A549 (cell line): ENCODE data around the gene ITIH3. TPM values are rescaled to one million over a fixed set of nuclear protein-coding genes. Genes with fewer than 3 reads are reported as not detected.

Source experiments
- ATAC-seq, 2 experiments: fragments of 200-7000 bp in 1 of 2; fragments of >200 bp in 1 of 2; cut with Nextera tagmentation in 1 of 2; cut with Tn5 transposase in 1 of 2; 3 replicates each; pipeline versions ENCODE4 v1.8.0 to v1.9.1; 2018 to 2020; ENCODE audit warnings: mild to moderate bottlenecking in 1 of 2, moderate library complexity in 1 of 2
- CTCF ChIA-PET: fragments of 300-600 bp; sonication (Branson Sonifier 250); formaldehyde crosslinking; extraction: SDS; loops from one replicate; lab custom pipeline; 2021; ENCODE audit warnings: antibody characterized with exemption, inconsistent platforms; lab: Yijun Ruan, JAX
- POLR2A ChIA-PET: fragments of 350-600 bp; formaldehyde crosslinking; extraction: SDS; loops from one replicate; lab custom pipeline; 2021; ENCODE audit warnings: antibody characterized with exemption, inconsistent platforms; lab: Yijun Ruan, JAX
- DNase-seq, 2 experiments: peaks; one replicate each; pipeline versions ENCODE4 v3.0.0 to v3.0.0-alpha.2; 2011 to 2016; ENCODE audit warnings: low read depth in 1 of 2, low spot score in 1 of 2
- FAIRE-seq: peaks from 2 replicates; lab custom pipeline; 2011; peaks lifted over from hg19 to GRCh38; lab: Jason Lieb, UNC
- H3K27ac ChIP-seq, 2 experiments: fragments of >200 bp; sonication (Bioruptor Twin); formaldehyde crosslinking; 3 replicates each; pipeline ENCODE4 v1.5.1; 2016 to 2017
- H3K4me1 ChIP-seq: fragments of >200 bp; sonication (Bioruptor Twin); formaldehyde crosslinking; 3 replicates; pipeline ENCODE4 v1.6.1; 2016
- H3K4me2 ChIP-seq: fragments of >200 bp; sonication (Bioruptor Twin); formaldehyde crosslinking; 3 replicates; pipeline ENCODE4 v1.6.1; 2016
- H3K4me3 ChIP-seq: fragments of >200 bp; sonication (Bioruptor Twin); formaldehyde crosslinking; 3 replicates; pipeline ENCODE4 v1.5.1; 2016
- H3K9me3 ChIP-seq: fragments of >200 bp; sonication (Bioruptor Twin); formaldehyde crosslinking; 3 replicates; pipeline ENCODE4 v1.6.1; 2016
- CEBPB ChIP-seq, 2 experiments: fragments of >200 bp in 1 of 2; sonication (Bioruptor Twin) in 1 of 2; formaldehyde crosslinking in 1 of 2; IDR thresholded peaks; 2 replicates each; pipeline ENCODE4 v1.6.1; 2012 to 2016
- GATA3 ChIP-seq: IDR thresholded peaks from 2 replicates; pipeline ENCODE4 v1.6.1; 2012; ENCODE audit warnings: borderline replicate concordance
- HOXB5 ChIP-seq: fragments of 250-450 bp; sonication (Bioruptor Pico); IDR thresholded peaks from 2 replicates; pipeline ENCODE4 v1.5.0; 2020; ENCODE audit warnings: mild to moderate bottlenecking, moderate library complexity
- JUNB ChIP-seq: fragments of >200 bp; sonication (Bioruptor Twin); formaldehyde crosslinking; IDR thresholded peaks from 2 replicates; pipeline ENCODE4 v1.6.1; 2016
- KDM1A ChIP-seq: fragments of 200-600 bp; sonication (generic); IDR thresholded peaks from 2 replicates; pipeline ENCODE4 v1.6.1; 2016; ENCODE audit warnings: low read depth, mild to moderate bottlenecking
- MAFK ChIP-seq: fragments of 450-650 bp; IDR thresholded peaks from 2 replicates; pipeline ENCODE4 v1.6.1; 2014; ENCODE audit not compliant: partially characterized antibody
- NPAS2 ChIP-seq: fragments of 250-450 bp; sonication (Bioruptor Pico); IDR thresholded peaks from 2 replicates; pipeline ENCODE4 v1.8.0; 2022; ENCODE audit warnings: mild to moderate bottlenecking, moderate library complexity, borderline replicate concordance
- PBX3 ChIP-seq: IDR thresholded peaks from 2 replicates; pipeline ENCODE4 v1.6.1; 2012
- RFX5 ChIP-seq: fragments of 450-650 bp; IDR thresholded peaks from 2 replicates; pipeline ENCODE4 v1.7.1; 2014; ENCODE audit warnings: antibody characterized with exemption, mild to moderate bottlenecking, moderate library complexity
- SMC3 ChIP-seq: fragments of >200 bp; sonication (Bioruptor Twin); formaldehyde crosslinking; IDR thresholded peaks from 3 replicates; pipeline ENCODE4 v1.6.1; 2018; ENCODE audit warnings: inconsistent platforms
- SREBF2 ChIP-seq: fragments of 450-650 bp; IDR thresholded peaks from 2 replicates; pipeline ENCODE4 v1.6.1; 2014; ENCODE audit warnings: mild to moderate bottlenecking, moderate library complexity
- TFCP2L1 ChIP-seq: fragments of 250-450 bp; sonication (Bioruptor Pico); IDR thresholded peaks from 2 replicates; pipeline ENCODE4 v1.5.0; 2021; ENCODE audit warnings: mild to moderate bottlenecking
- WGBS: methylation state at CpG from one replicate; pipeline ENCODE4 v1.1.6; 2017; ENCODE audit errors: missing lambda C conversion rate; 5-methylcytosine and 5-hydroxymethylcytosine counted together
- polyA plus RNA-seq, 4 experiments: library from polyadenylated mRNA; depleted of rRNA in 3 of 4; stranded (reverse); fragments of >200 nt; fragmentation: RNase III in 1 of 4; extraction: RNeasy Plus Mini Kit Qiagen cat#74134 plus additional on column Dnase treatment in 1 of 4; gene quantifications; 2 replicates in 3 of 4; 3 replicates in 1 of 4; pipeline ENCODE4 v1.2.3, GENCODE V29; 2011 to 2017
- TF ChIP-seq, protein P1 (sequence below): fragments of 200-600 bp; sonication (generic); IDR thresholded peaks from 2 replicates; pipeline ENCODE4 v1.6.1; 2016; ENCODE audit warnings: antibody characterized with exemption, mild to moderate bottlenecking, moderate library complexity
- TF ChIP-seq, protein P2 (sequence below): IDR thresholded peaks from 2 replicates; pipeline ENCODE4 v1.6.1; 2012; ENCODE audit warnings: low read depth, borderline replicate concordance
- TF ChIP-seq, protein P3 (sequence below): fragments of >200 bp; sonication (Bioruptor Twin); formaldehyde crosslinking; IDR thresholded peaks from 2 replicates; pipeline ENCODE4 v1.6.1; 2016

Gene ITIH3
- polyA plus RNA-seq, 2 of the 4 experiments (the other 2 are of a cell fraction), result 0.09 TPM; not detected in 1

DNA sequence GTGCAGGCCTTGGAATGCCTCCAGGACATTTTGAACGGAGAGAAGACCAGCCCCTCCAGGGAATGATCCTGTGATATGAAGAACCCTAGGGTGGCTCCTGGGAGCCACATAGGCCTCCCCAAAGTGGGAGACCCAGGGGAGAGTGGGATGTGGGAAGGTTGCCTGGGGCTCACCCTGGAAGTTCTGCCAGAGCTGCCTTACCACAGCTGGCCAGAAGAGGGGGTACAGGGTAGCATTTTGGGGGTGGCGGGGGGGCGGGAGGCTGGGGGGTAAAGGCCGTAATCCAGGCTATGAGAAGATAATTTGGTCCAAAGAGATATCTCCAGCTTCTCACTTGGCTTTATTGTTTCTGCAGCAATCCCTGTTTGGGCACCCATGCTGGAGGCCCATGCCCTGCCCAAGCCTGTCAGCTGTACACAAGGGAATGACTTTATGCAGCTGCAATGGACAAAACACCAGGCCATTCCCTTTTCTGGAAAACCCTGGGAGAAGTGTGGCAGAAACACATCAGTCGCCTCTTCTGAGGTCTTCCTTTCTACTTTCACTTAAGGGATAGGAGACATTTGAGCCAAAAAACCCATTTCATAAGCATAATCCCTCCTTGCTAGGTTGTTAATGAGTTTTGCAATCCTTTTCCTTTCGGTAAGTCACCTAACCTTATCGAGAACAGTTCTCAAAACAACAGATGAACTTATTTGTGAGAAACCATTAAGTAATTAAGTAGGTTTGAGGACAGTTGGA lies 51.3 kb downstream of the ITIH3 start:
- WGBS, result 67% methylated on average over 5 of the region's 7 CpGs
- H3K4me3 ChIP-seq, result no peak overlapping the region
- FAIRE-seq (no peak), DNase-seq (peak in 1 of 2 experiments; percentile 8), ATAC-seq (peak; percentile 60 to 78; a peak in 3 of 6 replicates)
- no peak for TF ChIP-seq HOXB5 (CRISPR knock-in tag)
- peak; percentile 22; the same call in 1 of the 3 replicates for TF ChIP-seq SMC3
- no peak overlapping the region for H3K4me2 ChIP-seq
- POLR2A ChIA-PET, result no interaction called here
- no peaks in the 10 kb centered on the region for H3K9me3 ChIP-seq
- CTCF ChIA-PET, result interaction anchor here (0.6 to 0.7 kb wide), 2 partner anchors 24 to 73 kb away, joined by 3 read pairs; no protein-coding TSS in a partner anchor
- H3K27ac ChIP-seq, result no peak overlapping the region
- H3K4me1 ChIP-seq, result no peaks in the 10 kb centered on the region

DNA sequence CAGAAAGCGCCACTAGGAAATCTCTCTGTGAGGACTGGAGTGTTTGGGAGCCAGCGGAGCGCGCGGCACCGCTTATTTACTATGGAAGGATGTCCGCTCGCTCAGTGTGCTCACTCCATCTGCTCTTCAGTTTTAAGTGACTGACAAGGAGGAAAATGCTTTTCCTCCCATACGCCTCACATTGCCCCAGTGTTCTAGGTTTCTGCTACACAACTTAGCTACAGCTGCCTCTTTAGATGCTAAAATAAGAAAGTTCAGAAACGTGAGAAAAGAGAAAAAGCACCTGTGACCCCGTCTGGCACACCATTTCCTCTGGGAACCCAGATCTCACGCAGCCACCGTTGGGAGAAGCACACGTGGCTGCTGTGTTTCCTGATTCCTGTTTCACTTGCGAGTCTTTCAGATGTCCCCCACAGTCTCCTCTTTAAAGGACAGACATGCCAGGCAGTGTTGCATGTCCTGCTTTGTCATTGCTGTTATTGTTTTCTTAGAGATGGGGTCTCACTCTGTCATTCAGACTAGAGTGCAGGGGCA lies 51.9 kb downstream of the ITIH3 start:
- ChIA-PET CTCF (interaction anchor here (0.7 kb wide), 1 partner anchor 25 kb away, joined by 3 read pairs; no protein-coding TSS in a partner anchor), POLR2A (no interaction called here)
- H3K4me2 ChIP-seq, result no peak overlapping the region
- ATAC-seq (no peak), DNase-seq (no peak), FAIRE-seq (no peak)
- H3K9me3 ChIP-seq, result no peaks in the 10 kb centered on the region
- no peak overlapping the region for H3K4me3 ChIP-seq
- H3K4me1 ChIP-seq, result no peaks in the 10 kb centered on the region
- TF ChIP-seq SREBF2 (no peak), GATA3 (no peak)
- WGBS, result 85% methylated on average over 15 of the region's 15 CpGs
- H3K27ac ChIP-seq, result no peak overlapping the region

- WGBS, result 88% methylated on average over 6 of the region's 6 CpGs
- POLR2A ChIA-PET, result no interaction called here
- FAIRE-seq, result no peak
- CTCF ChIA-PET, result no interaction called here
- TF ChIP-seq KDM1A (no peak), MAFK (no peak), RFX5 (no peak), CEBPB (IDR thresholded peaks at IDR 0.05) (no peak), NPAS2 (no peak), JUNB (no peak), TFCP2L1 (CRISPR knock-in tag) (no peak), PBX3 (no peak)
- TF ChIP-seq, protein P1, sequence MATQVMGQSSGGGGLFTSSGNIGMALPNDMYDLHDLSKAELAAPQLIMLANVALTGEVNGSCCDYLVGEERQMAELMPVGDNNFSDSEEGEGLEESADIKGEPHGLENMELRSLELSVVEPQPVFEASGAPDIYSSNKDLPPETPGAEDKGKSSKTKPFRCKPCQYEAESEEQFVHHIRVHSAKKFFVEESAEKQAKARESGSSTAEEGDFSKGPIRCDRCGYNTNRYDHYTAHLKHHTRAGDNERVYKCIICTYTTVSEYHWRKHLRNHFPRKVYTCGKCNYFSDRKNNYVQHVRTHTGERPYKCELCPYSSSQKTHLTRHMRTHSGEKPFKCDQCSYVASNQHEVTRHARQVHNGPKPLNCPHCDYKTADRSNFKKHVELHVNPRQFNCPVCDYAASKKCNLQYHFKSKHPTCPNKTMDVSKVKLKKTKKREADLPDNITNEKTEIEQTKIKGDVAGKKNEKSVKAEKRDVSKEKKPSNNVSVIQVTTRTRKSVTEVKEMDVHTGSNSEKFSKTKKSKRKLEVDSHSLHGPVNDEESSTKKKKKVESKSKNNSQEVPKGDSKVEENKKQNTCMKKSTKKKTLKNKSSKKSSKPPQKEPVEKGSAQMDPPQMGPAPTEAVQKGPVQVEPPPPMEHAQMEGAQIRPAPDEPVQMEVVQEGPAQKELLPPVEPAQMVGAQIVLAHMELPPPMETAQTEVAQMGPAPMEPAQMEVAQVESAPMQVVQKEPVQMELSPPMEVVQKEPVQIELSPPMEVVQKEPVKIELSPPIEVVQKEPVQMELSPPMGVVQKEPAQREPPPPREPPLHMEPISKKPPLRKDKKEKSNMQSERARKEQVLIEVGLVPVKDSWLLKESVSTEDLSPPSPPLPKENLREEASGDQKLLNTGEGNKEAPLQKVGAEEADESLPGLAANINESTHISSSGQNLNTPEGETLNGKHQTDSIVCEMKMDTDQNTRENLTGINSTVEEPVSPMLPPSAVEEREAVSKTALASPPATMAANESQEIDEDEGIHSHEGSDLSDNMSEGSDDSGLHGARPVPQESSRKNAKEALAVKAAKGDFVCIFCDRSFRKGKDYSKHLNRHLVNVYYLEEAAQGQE, result no peak
- TF ChIP-seq, protein P2, sequence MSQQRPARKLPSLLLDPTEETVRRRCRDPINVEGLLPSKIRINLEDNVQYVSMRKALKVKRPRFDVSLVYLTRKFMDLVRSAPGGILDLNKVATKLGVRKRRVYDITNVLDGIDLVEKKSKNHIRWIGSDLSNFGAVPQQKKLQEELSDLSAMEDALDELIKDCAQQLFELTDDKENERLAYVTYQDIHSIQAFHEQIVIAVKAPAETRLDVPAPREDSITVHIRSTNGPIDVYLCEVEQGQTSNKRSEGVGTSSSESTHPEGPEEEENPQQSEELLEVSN, result no peak
- TF ChIP-seq, protein P3, sequence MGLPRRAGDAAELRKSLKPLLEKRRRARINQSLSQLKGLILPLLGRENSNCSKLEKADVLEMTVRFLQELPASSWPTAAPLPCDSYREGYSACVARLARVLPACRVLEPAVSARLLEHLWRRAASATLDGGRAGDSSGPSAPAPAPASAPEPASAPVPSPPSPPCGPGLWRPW, result no peak
- TF ChIP-seq, all 56 proteins: peak for 0
- Histone ChIP-seq H3K4me1 (no peaks in the 10 kb centered on the region), H3K27ac (no peak overlapping the region), H3K4me2 (no peak overlapping the region), H3K4me3 (no peak overlapping the region), H3K9me3 (no peaks in the 10 kb centered on the region)
- DNase-seq (no peak), ATAC-seq (no peak)
These were observed 52.6 kb downstream of the ITIH3 start for GRCh38 chr3:52847241-52847640.
